ENCODE results near the gene DENND2C.

DENND2C gene

GRCh38 chr1:114638910-114639309 lies 30.9 kb downstream of the DENND2C start:
- Histone ChIP-seq H3K9ac (ENCODE audit: low read length) (no peak overlapping the region), H3K27me3 (replicated peaks; ENCODE audit: control insufficient read depth, insufficient read depth, low read length) (no peaks in the 10 kb centered on the region), H3K4me3 (ENCODE audit: low read length) (no peak overlapping the region), H3K4me1 (ENCODE audit: control insufficient read depth, insufficient read depth, low read length) (no peaks in the 10 kb centered on the region), H3K36me3 (ENCODE audit: control insufficient read depth, insufficient read depth, low read length, severe bottlenecking) (no peaks in the 10 kb centered on the region), H3K9me3 (ENCODE audit: control insufficient read depth, low read length) (no peaks in the 10 kb centered on the region)
- no peak for DNase-seq (ENCODE audit: low read depth)

GRCh38 chr1:114632427-114632826 lies 37.4 kb downstream of the DENND2C start:
- no peak overlapping the region for H3K4me3 ChIP-seq (ENCODE audit: low read length)
- H3K9me3 ChIP-seq (ENCODE audit: control insufficient read depth, low read length), result no peaks in the 10 kb centered on the region
- H3K36me3 ChIP-seq (ENCODE audit: control insufficient read depth, insufficient read depth, low read length, severe bottlenecking), result no peaks in the 10 kb centered on the region
- no peaks in the 10 kb centered on the region for H3K27me3 ChIP-seq (replicated peaks; ENCODE audit: control insufficient read depth, insufficient read depth, low read length)
- H3K9ac ChIP-seq (ENCODE audit: low read length), result no peak overlapping the region
- no peaks in the 10 kb centered on the region for H3K4me1 ChIP-seq (ENCODE audit: control insufficient read depth, insufficient read depth, low read length)
- no peak for DNase-seq (ENCODE audit: low read depth)

GRCh38 chr1:114627107-114627506 lies 42.7 kb downstream of the DENND2C start:
- Histone ChIP-seq H3K36me3 (ENCODE audit: control insufficient read depth, insufficient read depth, low read length, severe bottlenecking) (no peaks in the 10 kb centered on the region), H3K9ac (ENCODE audit: low read length) (no peak overlapping the region), H3K4me1 (ENCODE audit: control insufficient read depth, insufficient read depth, low read length) (no peaks in the 10 kb centered on the region), H3K9me3 (ENCODE audit: control insufficient read depth, low read length) (no peaks in the 10 kb centered on the region), H3K27me3 (replicated peaks; ENCODE audit: control insufficient read depth, insufficient read depth, low read length) (no peaks in the 10 kb centered on the region), H3K4me3 (ENCODE audit: low read length) (no peak overlapping the region)
- no peak for DNase-seq (ENCODE audit: low read depth)

- DNase-seq (ENCODE audit: low read depth), result no peak
- Histone ChIP-seq H3K27me3 (replicated peaks; ENCODE audit: control insufficient read depth, insufficient read depth, low read length) (no peaks in the 10 kb centered on the region), H3K9ac (ENCODE audit: low read length) (no peak overlapping the region), H3K9me3 (ENCODE audit: control insufficient read depth, low read length) (no peaks in the 10 kb centered on the region), H3K4me1 (ENCODE audit: control insufficient read depth, insufficient read depth, low read length) (no peaks in the 10 kb centered on the region), H3K36me3 (ENCODE audit: control insufficient read depth, insufficient read depth, low read length, severe bottlenecking) (no peaks in the 10 kb centered on the region), H3K4me3 (ENCODE audit: low read length) (no peak overlapping the region)
Observed at GRCh38 chr1:114623364-114623763, 46.5 kb downstream of the DENND2C start.

GRCh38 chr1:114620419-114620818 lies 49.4 kb downstream of the DENND2C start:
- Histone ChIP-seq H3K9ac (ENCODE audit: low read length) (no peak overlapping the region), H3K4me3 (ENCODE audit: low read length) (no peak overlapping the region), H3K4me1 (ENCODE audit: control insufficient read depth, insufficient read depth, low read length) (no peaks in the 10 kb centered on the region), H3K27me3 (replicated peaks; ENCODE audit: control insufficient read depth, insufficient read depth, low read length) (no peaks in the 10 kb centered on the region), H3K36me3 (ENCODE audit: control insufficient read depth, insufficient read depth, low read length, severe bottlenecking) (no peaks in the 10 kb centered on the region), H3K9me3 (ENCODE audit: control insufficient read depth, low read length) (no peaks in the 10 kb centered on the region)
- no peak for DNase-seq (ENCODE audit: low read depth)

- H3K36me3 ChIP-seq (ENCODE audit: control insufficient read depth, insufficient read depth, low read length, severe bottlenecking), result no peaks in the 10 kb centered on the region
- no peak for DNase-seq (ENCODE audit: low read depth)
- no peak overlapping the region for H3K9ac ChIP-seq (ENCODE audit: low read length)
- no peaks in the 10 kb centered on the region for H3K4me1 ChIP-seq (ENCODE audit: control insufficient read depth, insufficient read depth, low read length)
- no peak overlapping the region for H3K4me3 ChIP-seq (ENCODE audit: low read length)
- no peaks in the 10 kb centered on the region for H3K27me3 ChIP-seq (replicated peaks; ENCODE audit: control insufficient read depth, insufficient read depth, low read length)
- H3K9me3 ChIP-seq (ENCODE audit: control insufficient read depth, low read length), result no peaks in the 10 kb centered on the region
Observed at GRCh38 chr1:114618606-114619005, 51.2 kb downstream of the DENND2C start.

GRCh38 chr1:114610546-114611245 lies 59.2 kb downstream of the DENND2C start:
- Histone ChIP-seq H3K4me1 (ENCODE audit: control insufficient read depth, insufficient read depth, low read length) (no peaks in the 10 kb centered on the region), H3K27me3 (replicated peaks; ENCODE audit: control insufficient read depth, insufficient read depth, low read length) (no peaks in the 10 kb centered on the region), H3K36me3 (ENCODE audit: control insufficient read depth, insufficient read depth, low read length, severe bottlenecking) (peaks cover 6% of the 10 kb centered on the region), H3K9me3 (ENCODE audit: control insufficient read depth, low read length) (no peaks in the 10 kb centered on the region), H3K9ac (ENCODE audit: low read length) (no peak overlapping the region), H3K4me3 (ENCODE audit: low read length) (no peak overlapping the region)
- peak; percentile 12 for DNase-seq (ENCODE audit: low read depth)

- Histone ChIP-seq H3K4me3 (ENCODE audit: low read length) (no peak overlapping the region), H3K36me3 (ENCODE audit: control insufficient read depth, insufficient read depth, low read length, severe bottlenecking) (peaks cover 6% of the 10 kb centered on the region), H3K4me1 (ENCODE audit: control insufficient read depth, insufficient read depth, low read length) (no peaks in the 10 kb centered on the region), H3K27me3 (replicated peaks; ENCODE audit: control insufficient read depth, insufficient read depth, low read length) (no peaks in the 10 kb centered on the region), H3K9ac (ENCODE audit: low read length) (no peak overlapping the region), H3K9me3 (ENCODE audit: control insufficient read depth, low read length) (no peaks in the 10 kb centered on the region)
- DNase-seq (ENCODE audit: low read depth), result no peak
Observed at GRCh38 chr1:114609826-114610225, 60.0 kb downstream of the DENND2C start.

GRCh38 chr1:114609026-114609425 lies 60.8 kb downstream of the DENND2C start:
- H3K9me3 ChIP-seq (ENCODE audit: control insufficient read depth, low read length), result no peaks in the 10 kb centered on the region
- no peak overlapping the region for H3K9ac ChIP-seq (ENCODE audit: low read length)
- peaks cover 9% of the 10 kb centered on the region for H3K36me3 ChIP-seq (ENCODE audit: control insufficient read depth, insufficient read depth, low read length, severe bottlenecking)
- H3K4me1 ChIP-seq (ENCODE audit: control insufficient read depth, insufficient read depth, low read length), result no peaks in the 10 kb centered on the region
- no peaks in the 10 kb centered on the region for H3K27me3 ChIP-seq (replicated peaks; ENCODE audit: control insufficient read depth, insufficient read depth, low read length)
- DNase-seq (ENCODE audit: low read depth), result no peak
- no peak overlapping the region for H3K4me3 ChIP-seq (ENCODE audit: low read length)

- Histone ChIP-seq H3K4me3 (ENCODE audit: low read length) (no peak overlapping the region), H3K4me1 (ENCODE audit: control insufficient read depth, insufficient read depth, low read length) (no peaks in the 10 kb centered on the region), H3K9me3 (ENCODE audit: control insufficient read depth, low read length) (no peaks in the 10 kb centered on the region), H3K27me3 (replicated peaks; ENCODE audit: control insufficient read depth, insufficient read depth, low read length) (no peaks in the 10 kb centered on the region), H3K9ac (ENCODE audit: low read length) (no peak overlapping the region), H3K36me3 (ENCODE audit: control insufficient read depth, insufficient read depth, low read length, severe bottlenecking) (peaks cover 13% of the 10 kb centered on the region)
- no peak for DNase-seq (ENCODE audit: low read depth)
Observed at GRCh38 chr1:114607223-114607622, 62.6 kb downstream of the DENND2C start.

- Histone ChIP-seq H3K4me1 (ENCODE audit: control insufficient read depth, insufficient read depth, low read length) (peaks cover 2% of the 10 kb centered on the region), H3K4me3 (ENCODE audit: low read length) (no peak overlapping the region), H3K36me3 (ENCODE audit: control insufficient read depth, insufficient read depth, low read length, severe bottlenecking) (peaks cover 51% of the 10 kb centered on the region), H3K9me3 (ENCODE audit: control insufficient read depth, low read length) (no peaks in the 10 kb centered on the region), H3K9ac (ENCODE audit: low read length) (no peak overlapping the region), H3K27me3 (replicated peaks; ENCODE audit: control insufficient read depth, insufficient read depth, low read length) (no peaks in the 10 kb centered on the region)
- DNase-seq (ENCODE audit: low read depth), result no peak
Observed at GRCh38 chr1:114597949-114598348, 71.9 kb downstream of the DENND2C start.

GRCh38 chr1:114595602-114596001 lies 74.2 kb downstream of the DENND2C start:
- H3K9ac ChIP-seq (ENCODE audit: low read length), result no peak overlapping the region
- DNase-seq (ENCODE audit: low read depth), result no peak
- H3K9me3 ChIP-seq (ENCODE audit: control insufficient read depth, low read length), result no peaks in the 10 kb centered on the region
- H3K4me1 ChIP-seq (ENCODE audit: control insufficient read depth, insufficient read depth, low read length), result peaks cover 2% of the 10 kb centered on the region
- peaks cover 42% of the 10 kb centered on the region for H3K36me3 ChIP-seq (ENCODE audit: control insufficient read depth, insufficient read depth, low read length, severe bottlenecking)
- no peaks in the 10 kb centered on the region for H3K27me3 ChIP-seq (replicated peaks; ENCODE audit: control insufficient read depth, insufficient read depth, low read length)
- no peak overlapping the region for H3K4me3 ChIP-seq (ENCODE audit: low read length)

All from adipocyte (in vitro differentiated cells).